ENCODE data around the gene TIAM2. TPM values are rescaled to one million over a fixed set of nuclear protein-coding genes. Genes with fewer than 3 reads are reported as not detected.
"Not testable (repeated sequence)": the region's sequence is repeated elsewhere in the genome, so short reads cannot be mapped to it uniquely, and the experiment has no call there.

TIAM2 gene
- total RNA-seq, 3 donors from 2014 or later (not counting 1 experiment from before 2014, with no cell fraction given) = 6.5 to 11.1 (median 8.7) TPM

DNA sequence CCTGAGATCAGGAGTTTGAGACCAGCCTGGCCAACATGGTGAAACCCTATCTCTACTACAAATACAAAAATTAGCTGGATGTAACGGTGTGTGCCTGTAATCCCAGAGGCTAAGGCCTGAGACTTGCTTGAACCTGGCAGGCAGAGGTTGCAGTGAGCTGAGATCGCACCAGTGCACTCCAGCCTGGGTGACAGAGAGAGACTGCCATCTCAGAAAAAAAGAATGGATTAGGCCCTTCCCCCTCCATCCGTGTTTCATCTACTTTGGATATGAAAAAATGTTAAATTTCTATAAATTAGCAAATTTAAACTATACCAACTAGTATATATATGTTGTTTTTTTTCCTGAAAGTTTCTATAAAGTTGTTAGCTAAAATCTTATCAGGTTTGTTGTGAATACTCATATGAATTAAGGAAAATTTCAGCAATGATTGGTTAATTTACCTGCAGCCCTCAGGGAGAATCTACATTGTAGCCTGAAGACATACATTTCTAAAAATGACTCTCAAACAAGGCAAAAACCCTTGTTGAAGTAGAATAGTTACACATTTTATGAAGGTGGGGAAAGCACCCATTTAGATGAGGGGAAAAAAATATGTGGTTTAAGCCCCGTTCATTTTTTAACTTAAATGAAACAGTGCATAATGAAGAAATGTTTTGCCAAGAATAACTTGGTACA, 120.9 kb downstream of the TIAM2 start:
- TF ChIP-seq, protein P1, sequence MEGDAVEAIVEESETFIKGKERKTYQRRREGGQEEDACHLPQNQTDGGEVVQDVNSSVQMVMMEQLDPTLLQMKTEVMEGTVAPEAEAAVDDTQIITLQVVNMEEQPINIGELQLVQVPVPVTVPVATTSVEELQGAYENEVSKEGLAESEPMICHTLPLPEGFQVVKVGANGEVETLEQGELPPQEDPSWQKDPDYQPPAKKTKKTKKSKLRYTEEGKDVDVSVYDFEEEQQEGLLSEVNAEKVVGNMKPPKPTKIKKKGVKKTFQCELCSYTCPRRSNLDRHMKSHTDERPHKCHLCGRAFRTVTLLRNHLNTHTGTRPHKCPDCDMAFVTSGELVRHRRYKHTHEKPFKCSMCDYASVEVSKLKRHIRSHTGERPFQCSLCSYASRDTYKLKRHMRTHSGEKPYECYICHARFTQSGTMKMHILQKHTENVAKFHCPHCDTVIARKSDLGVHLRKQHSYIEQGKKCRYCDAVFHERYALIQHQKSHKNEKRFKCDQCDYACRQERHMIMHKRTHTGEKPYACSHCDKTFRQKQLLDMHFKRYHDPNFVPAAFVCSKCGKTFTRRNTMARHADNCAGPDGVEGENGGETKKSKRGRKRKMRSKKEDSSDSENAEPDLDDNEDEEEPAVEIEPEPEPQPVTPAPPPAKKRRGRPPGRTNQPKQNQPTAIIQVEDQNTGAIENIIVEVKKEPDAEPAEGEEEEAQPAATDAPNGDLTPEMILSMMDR (IDR thresholded peaks at IDR 0.05) = no peak
- H3K36me3 ChIP-seq (ENCODE audit: control insufficient read depth, insufficient read depth, low read length) = no peaks in the 10 kb centered on the region
- intact Hi-C loops (cut with micrococcal nuclease) = no loop called here
- Mint-ChIP-seq H3K9me3 (no peaks in the 10 kb centered on the region), H3K4me3 (no peak overlapping the region), H3K27me3 (ENCODE audit: low read depth in 2 of 2) (peaks cover 0 to 10% of the 10 kb centered on the region in 2 donors), H3K4me1 (no peaks in the 10 kb centered on the region), H3K27ac (no peak overlapping the region), H3K36me3 (no peaks in the 10 kb centered on the region)
- H3K4me3 ChIP-seq (ENCODE audit: low read length) = no peak overlapping the region
- H3K27me3 ChIP-seq (ENCODE audit: control insufficient read depth, insufficient read depth, low read length) = no peaks in the 10 kb centered on the region
- no peak overlapping the region for H3K27ac ChIP-seq (ENCODE audit: low read length)
- WGBS (ENCODE audit: insufficient coverage) = 84% methylated on average over 3 of the region's 4 CpGs
- no peaks in the 10 kb centered on the region for H3K9me3 ChIP-seq (ENCODE audit: control insufficient read depth, insufficient read depth, low read length)
- H3K4me1 ChIP-seq (ENCODE audit: control insufficient read depth, insufficient read depth, low read length) = no peaks in the 10 kb centered on the region
- DNase-seq (no peak), ATAC-seq (no peak)

DNA sequence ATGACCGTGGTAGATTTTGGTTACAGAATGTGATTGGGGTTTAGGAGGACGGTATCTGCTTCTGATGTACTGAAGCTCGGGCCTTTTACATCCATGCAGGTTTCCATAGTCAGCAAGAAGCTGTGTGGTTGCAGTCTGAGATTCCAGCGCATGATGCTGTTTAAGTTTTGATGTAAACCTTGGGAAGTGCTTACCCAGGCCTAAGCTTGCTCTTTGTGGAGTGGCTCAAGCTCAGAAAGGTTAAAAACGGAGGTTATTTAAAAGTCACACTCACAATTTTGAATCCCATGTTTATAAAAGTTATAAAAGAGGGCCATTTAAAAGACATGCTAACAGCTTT, 121.4 kb downstream of the TIAM2 start:
- no peaks in the 10 kb centered on the region for H3K36me3 Mint-ChIP-seq
- Histone ChIP-seq H3K27ac (ENCODE audit: low read length) (no peak overlapping the region), H3K9me3 (ENCODE audit: control insufficient read depth, insufficient read depth, low read length) (no peaks in the 10 kb centered on the region), H3K4me1 (ENCODE audit: control insufficient read depth, insufficient read depth, low read length) (no peaks in the 10 kb centered on the region), H3K27me3 (ENCODE audit: control insufficient read depth, insufficient read depth, low read length) (no peaks in the 10 kb centered on the region), H3K4me3 (ENCODE audit: low read length) (no peak overlapping the region), H3K36me3 (ENCODE audit: control insufficient read depth, insufficient read depth, low read length) (no peaks in the 10 kb centered on the region)
- peaks cover 0 to under 1% of the 10 kb centered on the region in 2 donors for H3K4me1 Mint-ChIP-seq
- no peak overlapping the region for H3K4me3 Mint-ChIP-seq
- 76% methylated on average over 5 of the region's 5 CpGs for WGBS (ENCODE audit: insufficient coverage)
- H3K27me3 Mint-ChIP-seq (ENCODE audit: low read depth in 2 of 2) = peaks cover under 1 to 9% of the 10 kb centered on the region in 2 donors
- no peaks in the 10 kb centered on the region for H3K9me3 Mint-ChIP-seq
- TF ChIP-seq, protein P1 (IDR thresholded peaks at IDR 0.05) = no peak
- H3K27ac Mint-ChIP-seq = no peak overlapping the region
- DNase-seq = no peak
- ATAC-seq = no peak
- intact Hi-C loops (cut with micrococcal nuclease) = no loop called here

DNA sequence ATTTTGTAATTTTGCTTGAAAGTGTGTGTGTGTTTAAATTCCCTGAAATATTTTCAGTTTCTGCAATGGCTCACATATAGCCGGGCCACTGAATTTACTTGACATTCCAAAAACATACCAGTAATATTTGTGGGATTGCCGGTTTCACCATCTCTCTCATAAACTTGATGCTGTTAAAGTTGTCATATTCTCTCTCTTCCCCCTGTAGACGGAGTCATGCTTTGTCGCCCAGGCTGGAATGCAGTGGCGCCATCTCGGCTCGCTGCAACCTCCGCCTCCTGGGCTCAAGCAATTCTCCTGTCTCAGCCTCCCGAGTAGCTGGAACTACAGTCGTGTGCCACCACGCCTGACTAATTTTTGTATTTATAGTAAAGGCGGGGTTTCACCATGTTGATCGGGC, 122.1 kb downstream of the TIAM2 start:
- Mint-ChIP-seq H3K4me1 (peaks cover 0 to 6% of the 10 kb centered on the region in 2 donors), H3K27ac (no peak overlapping the region), H3K36me3 (no peaks in the 10 kb centered on the region), H3K27me3 (ENCODE audit: low read depth in 2 of 2) (peaks cover 7 to 13% of the 10 kb centered on the region in 2 donors), H3K9me3 (no peaks in the 10 kb centered on the region), H3K4me3 (no peak overlapping the region)
- Histone ChIP-seq H3K27ac (ENCODE audit: low read length) (no peak overlapping the region), H3K9me3 (ENCODE audit: control insufficient read depth, insufficient read depth, low read length) (no peaks in the 10 kb centered on the region), H3K4me1 (ENCODE audit: control insufficient read depth, insufficient read depth, low read length) (no peaks in the 10 kb centered on the region), H3K27me3 (ENCODE audit: control insufficient read depth, insufficient read depth, low read length) (no peaks in the 10 kb centered on the region), H3K4me3 (ENCODE audit: low read length) (no peak overlapping the region), H3K36me3 (ENCODE audit: control insufficient read depth, insufficient read depth, low read length) (no peaks in the 10 kb centered on the region)
- intact Hi-C loops (cut with micrococcal nuclease) = no loop called here
- ATAC-seq = no peak
- WGBS (ENCODE audit: insufficient coverage) = 88% methylated on average over 13 of the region's 13 CpGs
- no peak for DNase-seq
- TF ChIP-seq, protein P1 (IDR thresholded peaks at IDR 0.05) = no peak

DNA sequence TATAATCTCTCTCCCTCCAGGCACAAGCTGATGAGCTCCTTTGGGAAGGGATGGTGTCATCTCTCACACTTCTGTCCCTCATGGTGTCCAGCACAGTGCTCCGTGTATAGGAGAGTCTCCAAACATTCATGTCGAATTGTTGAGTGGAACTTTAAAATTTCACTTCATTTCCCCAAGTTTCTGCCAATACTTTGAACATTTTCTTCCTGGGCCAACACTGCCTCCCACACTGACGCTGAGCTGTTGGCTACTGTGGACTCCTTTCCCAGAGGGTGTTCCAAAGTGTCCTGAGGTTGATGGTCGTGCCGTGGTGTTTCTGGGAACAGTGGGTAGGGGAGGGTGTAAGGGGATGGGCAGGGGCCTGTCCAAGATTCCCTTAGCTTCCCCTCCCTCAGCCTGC, 122.7 kb downstream of the TIAM2 start:
- H3K4me3 ChIP-seq (ENCODE audit: low read length) = no peak overlapping the region
- no peaks in the 10 kb centered on the region for H3K36me3 ChIP-seq (ENCODE audit: control insufficient read depth, insufficient read depth, low read length)
- H3K4me3 Mint-ChIP-seq = no peak overlapping the region
- ATAC-seq = no peak
- TF ChIP-seq, protein P1 (IDR thresholded peaks at IDR 0.05) = no peak
- H3K9me3 ChIP-seq (ENCODE audit: control insufficient read depth, insufficient read depth, low read length) = no peaks in the 10 kb centered on the region
- H3K9me3 Mint-ChIP-seq = no peaks in the 10 kb centered on the region
- peaks cover 7 to 13% of the 10 kb centered on the region in 2 donors for H3K27me3 Mint-ChIP-seq (ENCODE audit: low read depth in 2 of 2)
- no peak overlapping the region for H3K27ac ChIP-seq (ENCODE audit: low read length)
- H3K4me1 Mint-ChIP-seq = peaks cover 0 to 6% of the 10 kb centered on the region in 2 donors
- intact Hi-C loops (cut with micrococcal nuclease) = no loop called here
- WGBS (ENCODE audit: insufficient coverage) = 100% methylated on average over 2 of the region's 5 CpGs
- H3K27ac Mint-ChIP-seq = no peak overlapping the region
- H3K4me1 ChIP-seq (ENCODE audit: control insufficient read depth, insufficient read depth, low read length) = no peaks in the 10 kb centered on the region
- no peaks in the 10 kb centered on the region for H3K27me3 ChIP-seq (ENCODE audit: control insufficient read depth, insufficient read depth, low read length)
- no peaks in the 10 kb centered on the region for H3K36me3 Mint-ChIP-seq
- DNase-seq = no peak

DNA sequence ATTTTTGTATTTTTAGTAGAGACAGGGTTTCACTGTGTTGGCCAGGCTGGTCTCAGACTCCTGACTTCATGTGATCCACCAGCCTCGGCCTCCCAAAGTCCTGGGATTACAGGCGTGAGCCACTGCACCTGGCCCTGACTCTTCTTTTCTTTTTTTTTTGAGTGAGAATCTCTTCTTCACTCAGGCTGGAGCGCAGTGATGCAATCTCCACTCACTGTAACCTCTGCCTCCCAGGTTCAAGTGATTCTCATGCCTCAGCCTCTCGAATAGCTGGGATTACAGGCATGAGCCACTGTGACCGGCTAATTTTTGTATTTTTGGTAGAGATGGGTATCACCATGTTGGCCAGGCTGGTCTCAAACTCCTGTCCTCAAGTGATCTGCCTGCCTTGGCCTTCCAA, 124.1 kb downstream of the TIAM2 start:
- H3K4me3 ChIP-seq (ENCODE audit: low read length); H3K4me1 ChIP-seq (ENCODE audit: control insufficient read depth, insufficient read depth, low read length); H3K36me3 ChIP-seq (ENCODE audit: control insufficient read depth, insufficient read depth, low read length); H3K36me3 Mint-ChIP-seq; ATAC-seq; H3K9me3 Mint-ChIP-seq; intact Hi-C loops (cut with micrococcal nuclease); H3K4me3 Mint-ChIP-seq; DNase-seq; H3K9me3 ChIP-seq (ENCODE audit: control insufficient read depth, insufficient read depth, low read length); H3K27ac Mint-ChIP-seq; H3K4me1 Mint-ChIP-seq; H3K27me3 ChIP-seq (ENCODE audit: control insufficient read depth, insufficient read depth, low read length); H3K27ac ChIP-seq (ENCODE audit: low read length): not testable (repeated sequence)
- H3K27me3 Mint-ChIP-seq (ENCODE audit: low read depth in 2 of 2) = peaks cover 7 to 10% of the 10 kb centered on the region in 2 donors
- 92% methylated on average over 5 of the region's 5 CpGs for WGBS (ENCODE audit: insufficient coverage)
